Neural cell (in vitro differentiated cells): ENCODE measurements around the gene UGT1A6. TPM values are rescaled to one million over a fixed set of nuclear protein-coding genes. Genes with fewer than 3 reads are reported as not detected.

Source experiments
- H2AFZ ChIP-seq: fragments of 200-600, 300-800 bp; sonication (generic), shearing (Covaris generic); 2 replicates; pipeline ENCODE4 v1.6.0; 2014; ENCODE audit warnings: low read depth, mild to moderate bottlenecking, antibody characterized with exemption, low read length, moderate library complexity
- H3F3A ChIP-seq: fragments of 200-600 bp; shearing (Covaris generic); 2 replicates; pipeline ENCODE4 v1.6.1; 2016; ENCODE audit warnings: mild to moderate bottlenecking, moderate library complexity, mixed read lengths, antibody characterized with exemption, low read length; ENCODE audit not compliant: insufficient read depth, poor library complexity, severe bottlenecking
- H3K27ac ChIP-seq: fragments of 200-600, 300-800 bp; sonication (generic), shearing (Covaris generic); 2 replicates; pipeline ENCODE4 v1.5.1; 2014; ENCODE audit warnings: mild to moderate bottlenecking, low read length, moderate library complexity
- H3K27me3 ChIP-seq: fragments of 300-800, 200-600 bp; sonication (generic), shearing (Covaris generic); 2 replicates; pipeline ENCODE4 v1.6.0; 2014; ENCODE audit warnings: mild to moderate bottlenecking, low read depth, low read length, moderate library complexity; ENCODE audit not compliant: insufficient read depth
- H3K36me3 ChIP-seq: fragments of 300-800, 200-600 bp; sonication (generic), shearing (Covaris generic); 2 replicates; pipeline ENCODE4 v1.5.1; 2014; ENCODE audit warnings: mild to moderate bottlenecking, antibody characterized with exemption, low read length, moderate library complexity; ENCODE audit not compliant: insufficient read depth
- H3K4me2 ChIP-seq: fragments of 300-800, 200-600 bp; sonication (generic), shearing (Covaris generic); 2 replicates; pipeline ENCODE4 v1.6.0; 2014; ENCODE audit warnings: mild to moderate bottlenecking, low read length
- H3K4me3 ChIP-seq: fragments of 300-800, 200-600 bp; sonication (generic), shearing (Covaris generic); 2 replicates; pipeline ENCODE4 v1.5.1; 2014; ENCODE audit warnings: mild to moderate bottlenecking, low read length, moderate library complexity
- H3K79me2 ChIP-seq: fragments of 200-600 bp; shearing (Covaris generic); replicated peaks from 2 replicates; pipeline ENCODE4 v1.6.0; 2014; ENCODE audit warnings: mild to moderate bottlenecking, low read length, moderate library complexity; ENCODE audit not compliant: insufficient read depth
- H3K9ac ChIP-seq: fragments of 300-800, 200-600 bp; sonication (generic), shearing (Covaris generic); 2 replicates; pipeline ENCODE4 v1.6.1; 2016; ENCODE audit warnings: mild to moderate bottlenecking, low read length, mixed read lengths
- H3K9me2 ChIP-seq: fragments of 200-600 bp; shearing (Covaris generic); 2 replicates; pipeline ENCODE4 v1.6.1; 2016; ENCODE audit warnings: mild to moderate bottlenecking, low read length, mixed read lengths; ENCODE audit not compliant: insufficient read depth
- H3K9me3 ChIP-seq: fragments of 200-600, 300-800 bp; sonication (generic), shearing (Covaris generic); 2 replicates; pipeline ENCODE4 v1.6.1; 2016; ENCODE audit warnings: mild to moderate bottlenecking, mixed run types, low read length, moderate library complexity, mixed read lengths
- H4K20me1 ChIP-seq: fragments of 200-600 bp; shearing (Covaris generic); 2 replicates; pipeline ENCODE4 v1.6.1; 2016; ENCODE audit warnings: mild to moderate bottlenecking, mixed run types; ENCODE audit not compliant: insufficient read depth
- EP300 ChIP-seq: fragments of 450-650 bp; conservative IDR thresholded peaks from 2 replicates; pipeline ENCODE4 v1.6.1; 2014; ENCODE audit warnings: antibody characterized with exemption, mild to moderate bottlenecking, moderate library complexity; ENCODE audit not compliant: poor library complexity, severe bottlenecking
- EZH2 ChIP-seq: fragments of 200-600, 300-800 bp; shearing (Covaris generic), sonication (generic); IDR thresholded peaks from 2 replicates; pipeline ENCODE4 v1.6.1; 2014; ENCODE audit warnings: antibody characterized with exemption, low read length, borderline replicate concordance, mild to moderate bottlenecking; ENCODE audit not compliant: insufficient read depth, poor library complexity, severe bottlenecking
- MXI1 ChIP-seq: fragments of 450-650 bp; conservative IDR thresholded peaks from 2 replicates; pipeline ENCODE4 v1.6.1; 2014; ENCODE audit warnings: antibody characterized with exemption, mild to moderate bottlenecking; ENCODE audit not compliant: poor library complexity, severe bottlenecking
- POLR2AphosphoS5 ChIP-seq: IDR thresholded peaks from 2 replicates; pipeline ENCODE4 v1.6.1; 2012
- RAD21 ChIP-seq: fragments of 450-650 bp; conservative IDR thresholded peaks from 2 replicates; pipeline ENCODE4 v1.6.1; 2014; ENCODE audit warnings: antibody characterized with exemption, mild to moderate bottlenecking, moderate library complexity
- SMC3 ChIP-seq: fragments of 450-650 bp; conservative IDR thresholded peaks from 2 replicates; pipeline ENCODE4 v1.6.1; 2014; ENCODE audit warnings: antibody characterized with exemption, mild to moderate bottlenecking, moderate library complexity; ENCODE audit not compliant: poor library complexity
- TAF1 ChIP-seq: IDR thresholded peaks from 2 replicates; pipeline ENCODE4 v1.6.1; 2012; ENCODE audit warnings: low read depth
- polyA plus RNA-seq: library from polyadenylated mRNA; depleted of rRNA; stranded (reverse); fragments of >200 nt; gene quantifications from 2 replicates; pipeline ENCODE4 v1.2.3, GENCODE V29; 2014
- TF ChIP-seq, protein P1 (sequence below): IDR thresholded peaks from 2 replicates; pipeline ENCODE4 v1.6.1; 2012; ENCODE audit warnings: borderline replicate concordance
- TF ChIP-seq, protein P2 (sequence below): fragments of 450-650 bp; IDR thresholded peaks from 2 replicates; pipeline ENCODE4 v1.5.1; 2014; ENCODE audit warnings: antibody characterized with exemption, mild to moderate bottlenecking, moderate library complexity; ENCODE audit not compliant: poor library complexity, severe bottlenecking

Gene UGT1A6
- polyA plus RNA-seq, 1 donor from 2014 or later: not detected

DNA sequence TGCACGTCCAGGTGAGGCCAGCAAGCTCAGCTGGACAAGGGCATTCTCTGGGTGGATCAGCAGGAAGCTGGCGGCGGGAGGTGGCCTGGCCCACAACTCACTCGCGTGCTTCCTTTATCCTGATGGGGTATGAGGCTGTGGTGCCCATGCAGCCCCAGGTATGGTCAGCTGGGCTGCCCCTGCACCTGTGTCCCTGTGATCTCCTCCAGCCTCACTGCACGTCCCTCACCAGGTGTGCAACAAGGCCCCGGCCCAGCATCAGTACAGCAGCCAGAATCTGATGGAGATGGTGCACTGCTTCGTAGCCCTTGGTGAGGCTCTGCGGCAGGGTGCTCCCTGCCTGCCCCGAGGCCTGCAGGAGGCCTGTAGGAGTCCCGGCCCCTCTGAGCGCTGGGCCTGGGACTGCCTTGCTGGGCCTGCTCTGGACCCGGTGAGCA is 103.1 kb downstream of the UGT1A6 start:
- Histone ChIP-seq H3K79me2 (no peaks in the 10 kb centered on the region), H3F3A (no peaks in the 10 kb centered on the region), H3K9ac (no peak overlapping the region), H3K4me2 (no peak overlapping the region), H3K36me3 (no peaks in the 10 kb centered on the region), H3K9me3 (no peaks in the 10 kb centered on the region), H4K20me1 (no peaks in the 10 kb centered on the region), H3K9me2 (no peaks in the 10 kb centered on the region), H2AFZ (no peak overlapping the region), H3K4me3 (no peak overlapping the region), H3K27me3 (no peaks in the 10 kb centered on the region), H3K27ac (no peak overlapping the region)
- TF ChIP-seq RAD21 (no peak), SMC3 (no peak)

DNA sequence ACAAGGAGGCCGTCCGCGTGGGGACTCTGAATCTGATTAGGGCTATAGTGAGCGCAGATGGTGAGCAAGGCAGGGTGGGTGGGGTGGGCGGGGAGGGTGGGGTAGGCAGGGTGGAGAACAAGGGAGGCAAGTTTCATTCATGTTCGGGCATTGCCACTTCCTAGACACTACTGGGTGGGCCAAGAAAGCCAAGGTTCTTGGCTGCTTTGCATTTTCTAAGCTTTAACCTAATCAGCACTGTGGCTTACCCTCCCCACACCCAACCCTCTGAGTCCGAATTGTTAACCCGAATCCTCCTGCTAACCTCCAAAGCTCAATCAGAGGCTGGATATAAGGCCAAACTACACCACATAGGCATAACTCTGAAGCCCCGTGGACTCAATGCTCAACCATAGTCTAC is 103.6 kb downstream of the UGT1A6 start:
- Histone ChIP-seq H3K27ac (no peak overlapping the region), H4K20me1 (no peaks in the 10 kb centered on the region), H3K9me2 (no peaks in the 10 kb centered on the region), H3K4me2 (no peak overlapping the region), H2AFZ (no peak overlapping the region), H3K79me2 (no peaks in the 10 kb centered on the region), H3K27me3 (no peaks in the 10 kb centered on the region), H3K4me3 (no peak overlapping the region), H3F3A (no peaks in the 10 kb centered on the region), H3K36me3 (no peaks in the 10 kb centered on the region), H3K9me3 (no peaks in the 10 kb centered on the region), H3K9ac (no peak overlapping the region)
- no peak for TF ChIP-seq RAD21
- no peak for TF ChIP-seq SMC3
- no peak for TF ChIP-seq TAF1
- no peak for TF ChIP-seq POLR2AphosphoS5
- TF ChIP-seq, protein P1, sequence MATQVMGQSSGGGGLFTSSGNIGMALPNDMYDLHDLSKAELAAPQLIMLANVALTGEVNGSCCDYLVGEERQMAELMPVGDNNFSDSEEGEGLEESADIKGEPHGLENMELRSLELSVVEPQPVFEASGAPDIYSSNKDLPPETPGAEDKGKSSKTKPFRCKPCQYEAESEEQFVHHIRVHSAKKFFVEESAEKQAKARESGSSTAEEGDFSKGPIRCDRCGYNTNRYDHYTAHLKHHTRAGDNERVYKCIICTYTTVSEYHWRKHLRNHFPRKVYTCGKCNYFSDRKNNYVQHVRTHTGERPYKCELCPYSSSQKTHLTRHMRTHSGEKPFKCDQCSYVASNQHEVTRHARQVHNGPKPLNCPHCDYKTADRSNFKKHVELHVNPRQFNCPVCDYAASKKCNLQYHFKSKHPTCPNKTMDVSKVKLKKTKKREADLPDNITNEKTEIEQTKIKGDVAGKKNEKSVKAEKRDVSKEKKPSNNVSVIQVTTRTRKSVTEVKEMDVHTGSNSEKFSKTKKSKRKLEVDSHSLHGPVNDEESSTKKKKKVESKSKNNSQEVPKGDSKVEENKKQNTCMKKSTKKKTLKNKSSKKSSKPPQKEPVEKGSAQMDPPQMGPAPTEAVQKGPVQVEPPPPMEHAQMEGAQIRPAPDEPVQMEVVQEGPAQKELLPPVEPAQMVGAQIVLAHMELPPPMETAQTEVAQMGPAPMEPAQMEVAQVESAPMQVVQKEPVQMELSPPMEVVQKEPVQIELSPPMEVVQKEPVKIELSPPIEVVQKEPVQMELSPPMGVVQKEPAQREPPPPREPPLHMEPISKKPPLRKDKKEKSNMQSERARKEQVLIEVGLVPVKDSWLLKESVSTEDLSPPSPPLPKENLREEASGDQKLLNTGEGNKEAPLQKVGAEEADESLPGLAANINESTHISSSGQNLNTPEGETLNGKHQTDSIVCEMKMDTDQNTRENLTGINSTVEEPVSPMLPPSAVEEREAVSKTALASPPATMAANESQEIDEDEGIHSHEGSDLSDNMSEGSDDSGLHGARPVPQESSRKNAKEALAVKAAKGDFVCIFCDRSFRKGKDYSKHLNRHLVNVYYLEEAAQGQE: no peak
- TF ChIP-seq, protein P2, sequence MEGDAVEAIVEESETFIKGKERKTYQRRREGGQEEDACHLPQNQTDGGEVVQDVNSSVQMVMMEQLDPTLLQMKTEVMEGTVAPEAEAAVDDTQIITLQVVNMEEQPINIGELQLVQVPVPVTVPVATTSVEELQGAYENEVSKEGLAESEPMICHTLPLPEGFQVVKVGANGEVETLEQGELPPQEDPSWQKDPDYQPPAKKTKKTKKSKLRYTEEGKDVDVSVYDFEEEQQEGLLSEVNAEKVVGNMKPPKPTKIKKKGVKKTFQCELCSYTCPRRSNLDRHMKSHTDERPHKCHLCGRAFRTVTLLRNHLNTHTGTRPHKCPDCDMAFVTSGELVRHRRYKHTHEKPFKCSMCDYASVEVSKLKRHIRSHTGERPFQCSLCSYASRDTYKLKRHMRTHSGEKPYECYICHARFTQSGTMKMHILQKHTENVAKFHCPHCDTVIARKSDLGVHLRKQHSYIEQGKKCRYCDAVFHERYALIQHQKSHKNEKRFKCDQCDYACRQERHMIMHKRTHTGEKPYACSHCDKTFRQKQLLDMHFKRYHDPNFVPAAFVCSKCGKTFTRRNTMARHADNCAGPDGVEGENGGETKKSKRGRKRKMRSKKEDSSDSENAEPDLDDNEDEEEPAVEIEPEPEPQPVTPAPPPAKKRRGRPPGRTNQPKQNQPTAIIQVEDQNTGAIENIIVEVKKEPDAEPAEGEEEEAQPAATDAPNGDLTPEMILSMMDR: no peak
- no peak for TF ChIP-seq EP300
- TF ChIP-seq MXI1: no peak
- no peak for TF ChIP-seq EZH2
